NCI-H460 (cell line): ENCODE measurements around the gene CDCP1. TPM values are rescaled to one million over a fixed set of nuclear protein-coding genes. Genes with fewer than 3 reads are reported as not detected.

Experiments
- DNase-seq: peaks from one replicate; pipeline ENCODE4 v3.0.0-alpha.2; 2016; ENCODE audit warnings: low read depth; ENCODE audit errors: extremely low read depth
- total RNA-seq: library from RNA; depleted of rRNA; stranded (reverse); fragments of >200 nt; shearing (Covaris generic); gene quantifications from 2 replicates; pipeline ENCODE4 v1.2.3, GENCODE V29; 2014

The CDCP1 gene
- total RNA-seq, 1 experiment from 2014 or later: 47.7 TPM

DNA sequence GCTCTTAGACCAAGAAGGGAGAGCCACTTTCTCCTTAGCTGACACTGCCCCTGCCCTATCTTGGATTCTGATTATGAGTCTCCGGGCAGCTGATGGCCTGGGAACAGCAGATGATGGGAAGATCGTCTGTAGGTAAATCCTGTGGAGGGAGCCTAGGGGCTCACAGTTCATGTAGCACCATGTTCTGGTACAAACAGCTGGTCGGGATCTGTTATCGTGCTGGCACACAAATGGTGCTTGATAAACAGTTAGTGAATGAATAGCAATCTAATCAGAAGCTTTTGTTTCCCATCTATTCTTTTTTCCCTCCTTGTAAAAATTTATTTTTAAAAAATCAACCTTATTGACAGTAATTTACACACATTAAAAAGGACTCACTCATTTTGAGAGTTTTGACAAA lies 26.8 kb downstream of the CDCP1 start:
- no peak for DNase-seq

DNA sequence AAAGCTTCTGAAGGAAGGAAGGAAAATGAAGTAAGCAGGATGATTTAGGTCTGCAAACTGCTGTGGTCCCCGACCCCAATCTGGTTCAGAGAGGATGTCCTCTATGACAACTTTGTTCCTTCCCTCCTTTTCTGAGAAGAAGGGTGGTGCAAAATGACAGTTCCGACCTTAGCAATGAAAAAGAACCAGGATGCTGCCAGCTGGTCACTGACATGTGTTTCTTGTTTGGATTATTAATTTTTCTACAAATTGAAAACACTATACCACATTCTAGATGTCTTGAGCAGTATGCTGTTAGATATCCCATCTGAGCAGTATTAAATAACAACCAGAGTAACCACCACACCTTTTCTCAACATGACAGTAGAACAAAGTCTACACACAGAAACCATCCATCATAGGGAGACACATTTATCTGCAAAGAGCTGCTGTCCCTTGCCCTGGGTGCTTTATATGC lies 27.5 kb downstream of the CDCP1 start:
- DNase-seq: no peak

DNA sequence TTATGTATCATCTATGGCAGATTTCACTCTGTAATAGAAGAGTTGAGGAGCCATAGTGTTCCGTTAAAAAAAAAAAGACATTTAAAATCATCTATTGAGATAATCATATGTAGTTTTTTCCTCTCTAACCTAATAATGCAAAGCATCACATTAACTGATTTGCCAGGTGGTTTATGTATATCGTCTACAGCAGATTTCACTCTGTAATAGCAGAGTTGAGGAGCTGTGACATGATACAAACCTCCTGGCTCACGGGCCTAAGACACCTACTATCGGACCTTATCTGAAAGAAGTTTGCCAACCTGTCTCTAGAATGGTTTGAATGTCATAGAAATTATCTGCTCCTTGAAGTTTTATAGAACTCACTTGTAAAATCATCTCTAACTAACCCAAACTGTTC lies 29.8 kb downstream of the CDCP1 start:
- no peak for DNase-seq

DNA sequence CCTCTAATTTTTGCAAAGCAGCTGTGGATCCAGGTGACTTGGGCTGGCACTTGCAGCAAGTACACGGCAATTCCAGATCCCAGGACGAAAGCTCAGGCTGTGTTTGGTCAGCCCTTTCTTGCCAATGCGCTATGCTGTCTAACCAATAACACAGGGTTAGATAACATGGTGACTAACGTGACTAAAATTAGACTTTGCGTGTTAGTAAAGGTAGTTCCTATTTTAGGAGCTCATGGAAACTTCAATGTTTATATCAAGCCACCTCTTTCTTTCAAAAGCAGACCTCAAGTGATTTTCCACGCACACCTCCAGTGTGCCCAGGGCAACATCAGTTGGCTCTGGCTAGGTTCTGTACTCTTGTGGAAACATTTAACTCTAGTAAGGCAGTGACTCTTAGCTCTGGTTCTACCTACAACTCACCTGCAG lies 32.5 kb downstream of the CDCP1 start:
- DNase-seq: no peak

DNA sequence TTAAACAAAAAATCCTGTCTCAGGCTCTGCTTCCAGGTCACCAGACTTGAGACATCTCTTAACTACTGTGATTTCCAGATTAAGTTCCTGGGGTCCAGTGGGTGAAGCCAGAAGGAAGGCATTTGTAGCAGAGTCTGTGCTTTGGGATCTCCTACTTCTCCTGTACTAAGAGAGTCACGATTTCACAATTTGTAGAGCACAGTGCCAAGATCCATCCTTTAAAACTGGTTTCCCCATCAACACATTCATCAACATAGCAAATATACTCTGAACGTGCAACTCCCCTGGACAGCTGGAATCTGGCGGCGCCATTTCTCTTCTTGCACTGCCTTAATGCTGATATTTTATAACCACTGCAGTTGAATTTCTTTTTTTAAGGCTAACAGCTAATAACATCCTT lies 33.2 kb downstream of the CDCP1 start:
- DNase-seq: no peak

DNA sequence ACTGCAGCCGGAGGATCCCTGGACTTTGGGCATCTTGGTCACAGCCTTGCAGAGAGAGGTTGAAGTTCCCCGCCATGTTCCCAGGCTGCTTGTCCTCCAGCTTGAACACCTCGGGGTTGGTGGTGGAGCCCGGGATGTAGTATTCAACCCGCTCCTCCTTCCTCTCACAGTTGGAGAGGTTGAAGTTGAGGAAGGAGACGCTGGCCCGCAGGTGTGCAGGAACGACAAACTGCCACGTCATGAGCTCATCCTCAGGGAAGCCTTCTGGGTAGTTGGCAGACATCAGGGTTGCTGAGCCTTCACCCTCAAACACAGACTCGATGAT lies 35.7 kb downstream of the CDCP1 start:
- no peak for DNase-seq

DNA sequence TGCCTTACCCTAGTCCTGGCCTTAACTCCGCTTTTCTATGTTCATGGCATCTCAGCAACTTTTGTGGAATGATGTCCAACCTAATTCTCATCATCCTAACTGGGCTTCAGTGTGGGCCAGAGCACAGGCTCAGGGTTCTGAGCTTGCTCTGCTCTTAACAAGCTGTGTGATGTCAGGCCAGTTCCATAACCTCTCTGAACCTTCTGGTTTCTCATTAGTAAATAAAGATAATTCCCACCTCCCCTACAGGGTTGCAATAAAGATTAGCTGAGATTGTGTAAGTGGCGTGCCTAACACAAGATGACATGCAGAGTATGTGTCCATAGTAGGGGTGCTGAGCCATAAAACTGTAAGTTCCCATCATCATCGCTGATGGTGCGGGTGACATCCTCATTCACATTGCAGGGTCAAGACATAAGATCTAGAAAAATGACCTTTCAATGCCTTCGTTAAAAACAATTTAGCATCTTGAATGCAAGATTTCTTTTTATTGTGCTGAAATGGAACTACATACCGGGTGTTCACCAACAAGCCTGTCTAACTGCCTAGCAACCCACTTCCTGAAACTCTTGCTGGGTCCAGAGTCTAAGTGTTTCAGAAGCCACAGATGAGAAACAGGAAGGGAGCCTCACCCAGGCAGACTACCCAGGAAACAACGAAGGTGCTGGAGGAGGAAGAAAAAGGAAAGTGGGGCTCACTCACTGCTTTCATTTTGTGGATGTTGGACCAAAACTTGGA lies 36.2 kb downstream of the CDCP1 start:
- DNase-seq: no peak

DNA sequence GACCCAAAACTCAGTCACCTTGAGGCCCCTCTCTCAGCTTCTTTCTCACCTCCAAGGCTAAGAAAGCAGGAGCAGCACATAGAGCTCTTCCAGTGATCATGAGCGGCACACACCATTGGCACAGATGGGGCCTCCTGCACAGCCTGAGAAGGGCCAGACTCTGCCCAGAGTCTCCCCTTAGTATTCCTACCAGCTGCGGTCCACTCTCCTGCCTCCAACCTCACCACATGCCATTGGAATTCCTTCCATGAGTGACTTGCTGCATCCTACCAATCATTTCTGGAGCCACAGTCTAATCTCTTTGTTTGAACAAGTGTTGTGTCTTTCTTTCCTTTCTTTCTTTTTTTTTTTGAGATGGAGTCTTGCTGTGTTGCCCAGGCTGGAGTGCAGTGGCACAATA lies 39.3 kb downstream of the CDCP1 start:
- DNase-seq: no peak

DNA sequence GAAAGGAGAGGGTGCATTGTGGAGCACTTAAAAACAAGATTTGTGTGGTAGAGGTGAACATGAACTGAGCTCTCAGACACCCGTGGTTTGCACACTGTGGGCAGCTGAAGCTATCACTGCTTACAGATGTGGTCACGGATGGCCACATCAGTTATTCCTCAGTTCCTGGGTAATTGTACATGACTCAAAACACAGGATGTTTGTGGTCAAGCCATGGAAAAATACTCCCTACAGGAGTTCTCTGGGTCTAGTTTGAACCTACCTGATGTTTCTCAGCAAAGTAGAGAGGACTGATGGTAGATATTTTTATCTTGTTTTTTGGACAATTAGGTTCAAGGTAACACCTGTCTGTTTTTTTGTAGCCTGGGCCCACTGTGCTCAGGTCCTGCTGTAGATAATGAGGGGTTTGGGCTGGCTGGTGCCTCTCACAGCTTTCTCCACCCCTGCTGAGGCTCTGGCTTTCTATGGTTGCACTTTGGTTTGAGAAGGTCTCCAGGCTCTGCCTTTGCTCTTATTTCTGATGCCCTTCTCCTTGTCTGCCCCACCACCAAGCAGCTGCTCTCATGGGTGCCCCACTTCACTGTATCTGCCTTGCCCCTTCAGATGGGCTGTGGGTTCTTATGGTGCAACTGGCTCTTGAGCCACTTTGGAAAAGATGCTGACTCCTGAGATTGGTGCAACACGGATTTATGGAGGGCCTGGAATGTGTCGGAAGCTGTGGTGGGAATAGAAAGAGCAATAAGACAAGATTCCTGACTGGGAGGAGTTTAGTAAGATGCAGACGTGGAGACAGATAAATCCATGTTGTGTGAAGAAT lies 40.1 kb downstream of the CDCP1 start:
- no peak for DNase-seq

DNA sequence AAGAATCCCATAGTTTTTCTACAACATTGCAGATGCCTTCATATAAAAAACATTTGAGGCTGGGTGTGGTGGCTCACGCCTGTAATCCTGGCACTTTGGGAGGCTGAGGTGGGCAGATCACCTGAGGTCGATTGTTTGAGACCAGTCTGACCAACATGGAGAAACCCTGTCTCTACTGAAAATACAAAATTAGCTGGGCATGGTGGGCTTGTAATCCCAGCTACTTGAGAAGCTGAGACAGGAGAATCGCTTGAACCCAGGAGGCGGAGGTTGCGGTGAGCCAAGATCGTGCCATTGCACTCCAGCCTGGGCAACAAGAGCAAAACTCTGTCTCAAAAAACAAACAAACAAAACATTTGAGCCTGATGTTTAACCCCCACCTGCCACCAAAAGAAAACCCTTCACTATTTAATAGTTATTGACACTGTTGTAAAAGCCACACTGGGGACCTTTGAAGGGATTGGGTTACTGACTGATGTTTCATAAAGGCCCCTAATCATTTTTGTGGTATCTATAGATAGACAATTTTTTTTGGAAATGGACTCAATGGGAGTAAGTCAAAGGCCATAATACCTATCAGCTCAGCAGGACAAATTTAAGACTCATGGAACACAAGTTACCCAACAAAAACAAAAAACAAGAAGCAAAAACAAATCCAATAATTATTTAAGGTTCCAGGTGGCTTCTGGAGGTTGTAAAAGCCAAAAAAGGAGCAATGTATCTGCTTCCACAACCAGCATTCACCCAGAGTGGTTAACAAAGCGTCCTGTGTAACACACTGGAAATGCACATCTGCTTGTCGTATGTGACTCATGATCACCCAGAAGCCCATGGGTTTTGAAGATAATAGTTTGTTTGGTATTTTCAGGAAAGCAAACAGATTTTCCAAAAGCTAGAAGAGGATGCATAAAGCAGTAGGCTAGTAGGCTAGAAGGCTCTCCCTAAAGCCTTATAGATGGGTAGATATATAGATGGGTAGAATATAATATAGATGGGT lies 41.2 kb downstream of the CDCP1 start:
- DNase-seq: no peak

DNA sequence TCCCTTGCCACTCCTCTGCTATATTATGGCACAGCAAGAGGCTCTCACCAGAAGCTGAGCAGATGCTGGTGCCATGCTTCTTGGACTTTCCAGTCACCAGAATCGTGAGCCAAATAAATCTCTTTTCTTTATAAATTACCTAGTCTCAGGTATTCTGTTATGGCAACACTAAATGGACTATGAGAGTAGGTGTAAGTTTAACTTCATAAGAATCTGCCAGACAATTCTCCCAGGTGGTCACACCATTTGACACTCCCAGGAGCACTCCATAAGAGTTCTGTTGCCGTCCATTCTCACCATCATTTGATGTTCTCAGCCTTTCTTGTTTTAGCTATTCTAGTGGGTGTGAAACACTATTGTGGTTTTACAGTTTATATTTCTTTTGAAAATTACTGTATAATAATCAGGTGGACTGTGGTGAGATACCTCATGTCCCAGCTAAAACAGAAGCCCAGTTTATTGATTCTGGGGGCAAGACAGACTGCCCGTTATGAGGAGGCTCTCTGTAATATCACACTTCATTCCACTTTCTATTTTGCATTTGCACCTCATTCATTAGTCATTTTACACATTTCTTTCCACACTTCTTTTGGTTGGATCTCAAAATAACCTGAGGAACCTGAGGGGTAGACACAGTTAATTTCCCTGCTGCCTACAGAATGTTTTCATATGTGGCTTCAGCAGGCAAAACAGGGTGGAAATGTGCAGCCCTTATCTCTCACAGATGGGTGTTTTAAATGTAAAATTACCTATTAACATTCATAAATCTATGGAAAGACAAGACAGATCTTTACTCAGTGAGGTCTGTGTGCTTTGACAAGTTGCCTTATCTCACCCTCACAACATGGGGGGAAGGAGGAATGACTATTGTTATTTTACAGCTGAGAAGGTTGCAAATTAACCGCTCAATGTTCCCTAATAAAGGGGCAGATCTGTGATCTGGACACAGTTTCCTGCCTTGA lies 42.1 kb downstream of the CDCP1 start:
- no peak for DNase-seq

DNA sequence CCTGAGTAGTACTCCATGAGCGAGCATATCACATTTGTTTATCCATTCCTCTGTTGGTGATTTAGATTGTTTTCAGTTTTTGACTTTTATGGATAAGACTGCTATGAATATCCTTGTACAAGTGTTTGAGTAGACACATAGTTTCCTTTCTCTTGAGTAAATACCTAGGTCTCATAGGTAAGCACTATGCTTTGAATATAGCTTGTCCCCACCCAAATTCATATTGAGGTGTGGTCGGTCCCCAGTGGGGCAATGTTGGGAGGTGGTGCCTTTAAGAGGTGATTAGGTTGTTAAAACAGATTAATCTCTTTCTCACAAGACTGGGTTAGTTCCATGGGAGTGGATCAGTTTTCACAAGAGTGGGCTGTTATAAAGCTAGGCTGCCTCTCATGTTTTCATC lies 42.8 kb downstream of the CDCP1 start:
- no peak for DNase-seq

DNA sequence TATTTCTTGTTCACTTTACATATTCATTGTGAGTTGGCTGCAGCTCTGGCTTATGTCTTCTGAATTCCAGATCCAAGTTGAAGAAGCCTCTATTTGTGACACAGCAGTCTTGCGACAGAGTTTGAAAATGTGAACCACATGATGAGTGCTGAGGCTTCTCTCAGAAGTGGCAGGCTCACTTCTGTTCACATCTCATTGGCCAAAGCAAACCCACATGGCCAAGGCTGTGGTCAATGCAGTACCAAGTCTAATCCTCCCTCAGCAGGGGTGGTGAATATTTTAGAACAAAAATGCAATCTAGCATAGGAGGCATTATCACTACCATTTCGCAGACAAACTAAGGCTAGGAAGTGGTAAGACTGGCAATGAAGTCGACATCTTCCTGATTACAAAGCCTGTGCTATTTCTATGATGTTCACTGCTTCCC lies 45.2 kb downstream of the CDCP1 start:
- no peak for DNase-seq

DNA sequence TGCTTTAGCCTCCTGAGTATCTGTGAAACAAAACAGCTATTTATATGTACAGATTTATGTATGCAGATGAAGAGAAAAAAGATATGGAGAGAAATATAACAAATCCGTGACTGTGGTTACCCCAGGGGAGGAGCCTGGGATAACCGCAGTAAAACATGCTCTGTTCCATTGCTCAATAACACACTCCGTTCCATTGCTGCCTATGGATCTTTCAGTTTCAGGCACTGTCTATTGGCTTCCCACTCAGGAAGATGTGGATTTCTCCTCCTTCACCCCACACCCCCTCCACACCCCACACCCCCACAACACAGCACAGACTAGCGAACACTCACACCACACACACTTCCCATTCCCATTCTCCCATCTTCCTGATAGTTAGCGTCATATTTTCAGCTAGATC lies 47.9 kb downstream of the CDCP1 start:
- DNase-seq: no peak

DNA sequence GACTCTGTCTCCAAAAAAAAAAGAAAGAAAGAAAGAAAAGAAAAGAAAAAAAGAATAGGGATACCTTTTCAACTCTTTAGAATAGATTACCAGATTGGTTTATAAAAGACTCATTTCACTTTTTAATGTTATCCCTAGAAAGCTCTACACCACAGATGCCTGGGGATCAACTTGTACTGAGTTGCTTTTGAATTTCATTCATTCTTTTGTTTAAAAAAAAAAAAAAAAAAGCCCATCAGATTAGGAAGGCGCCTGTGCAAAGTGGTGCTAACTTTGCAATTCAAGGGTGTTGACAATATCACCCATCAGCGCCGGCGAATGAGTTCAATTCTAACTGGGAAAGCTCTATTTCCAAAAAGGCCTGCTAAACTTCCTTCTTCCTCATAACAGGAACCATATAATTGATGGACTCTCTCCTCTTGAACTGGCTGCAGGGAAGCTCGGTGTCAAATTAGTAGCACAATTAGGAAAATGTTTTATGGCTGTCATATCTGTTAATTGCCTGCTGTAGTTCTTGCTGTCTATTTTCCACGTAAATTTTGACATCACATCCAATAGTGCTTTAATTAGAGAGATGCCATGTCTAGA lies 48.8 kb downstream of the CDCP1 start:
- DNase-seq: no peak

DNA sequence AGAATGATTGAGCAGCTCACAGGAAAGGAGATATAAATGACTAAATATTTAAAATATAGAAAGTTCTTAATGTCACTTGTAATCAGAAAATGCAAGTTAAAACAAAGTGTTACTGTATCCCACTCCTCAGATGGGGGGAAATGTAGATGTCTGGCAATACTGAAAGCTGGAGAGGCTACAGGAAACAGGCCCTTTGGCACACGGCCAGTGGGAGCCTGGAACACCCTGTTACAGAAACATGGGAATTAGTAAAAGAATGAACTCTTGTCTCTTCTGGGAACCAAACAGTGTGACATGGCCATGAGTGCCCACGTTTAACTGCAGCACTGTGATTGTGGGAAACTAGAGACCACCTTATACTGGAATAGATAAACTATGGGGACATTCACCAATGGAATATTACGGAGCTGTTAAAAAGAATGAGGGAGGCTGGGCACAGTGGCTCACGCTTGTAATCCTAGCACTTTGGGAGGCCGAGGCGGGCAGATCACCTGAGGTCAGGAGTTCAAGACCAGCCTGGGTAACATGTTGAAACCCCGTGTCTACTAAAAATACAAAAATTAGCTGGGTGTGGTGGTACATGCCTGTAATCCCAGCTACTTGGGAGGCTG lies 50.2 kb downstream of the CDCP1 start:
- no peak for DNase-seq

DNA sequence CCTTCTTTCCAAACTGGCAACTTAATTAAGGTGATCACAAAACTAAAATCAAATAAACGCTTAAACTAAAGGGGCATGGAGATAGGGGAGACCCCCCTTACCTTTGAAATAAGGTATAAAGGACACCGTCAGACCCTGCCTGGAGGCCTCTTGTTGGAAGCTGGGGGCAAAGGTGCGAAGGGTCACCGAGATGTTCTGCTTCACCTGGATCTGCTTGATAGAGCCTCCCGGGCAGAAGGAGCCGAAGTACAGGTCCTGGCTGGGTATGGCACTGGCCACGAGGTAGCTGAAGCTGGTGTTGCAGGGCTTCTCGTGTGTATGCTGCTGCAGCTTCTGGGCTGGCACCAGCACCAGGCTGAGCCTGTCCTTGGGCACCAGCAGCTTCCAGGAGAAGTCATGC lies 53.0 kb downstream of the CDCP1 start:
- DNase-seq: no peak

DNA sequence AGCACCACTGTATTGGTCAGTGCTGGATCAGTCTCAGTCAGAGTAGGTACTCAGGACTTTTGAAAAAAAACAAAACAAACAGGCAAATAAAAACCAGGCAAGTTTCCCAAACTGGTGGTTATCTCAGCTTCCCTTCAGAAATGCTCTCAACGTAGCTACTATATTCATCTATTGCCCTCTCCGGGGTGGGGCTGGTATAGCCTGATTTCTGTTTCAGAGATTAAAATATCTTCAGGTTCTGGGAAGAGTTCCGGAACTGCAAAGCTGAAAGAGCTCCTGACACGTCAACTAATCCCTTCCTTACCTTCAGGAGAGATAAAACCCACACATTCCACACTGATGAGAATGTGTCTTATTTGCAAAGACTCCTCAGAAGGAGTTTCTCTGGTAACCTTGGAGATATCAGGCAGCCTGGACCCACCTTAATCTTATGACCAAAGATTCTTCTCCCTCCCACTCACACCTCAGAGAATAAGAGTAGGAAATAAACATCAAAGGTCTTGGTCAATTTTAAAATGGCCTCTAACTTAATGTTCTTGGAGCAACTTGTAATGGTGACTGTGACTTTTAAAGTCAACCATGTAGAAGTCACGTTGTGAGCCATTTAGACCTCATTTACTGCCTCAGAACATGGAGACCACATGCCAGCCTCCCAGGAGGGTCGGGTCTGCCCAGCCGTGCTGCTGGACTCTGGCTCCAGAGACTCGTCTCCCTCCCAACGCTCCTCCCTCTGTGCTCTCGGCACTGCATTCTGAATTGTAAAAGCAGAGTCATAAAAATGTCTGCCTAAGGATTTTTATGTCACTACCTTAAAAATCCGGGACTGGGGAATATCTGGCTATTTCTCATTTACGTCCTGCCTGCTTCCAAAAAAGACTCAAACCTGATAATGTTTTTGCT lies 53.8 kb downstream of the CDCP1 start:
- no peak for DNase-seq
